WTC11 (cell line): ENCODE data around the gene TMEM185B.

ENCODE experiments used
- CBFB ChIP-seq: sonication (generic); formaldehyde crosslinking; IDR thresholded peaks from 2 replicates; pipeline ENCODE4 v1.8.1; 2022; ENCODE audit warnings: mild to moderate bottlenecking, low read depth, missing genetic modification reagents
- FOXJ3 ChIP-seq: sonication (generic); formaldehyde crosslinking; IDR thresholded peaks from 2 replicates; pipeline ENCODE4 v1.9.0; 2021; ENCODE audit warnings: missing genetic modification reagents, mild to moderate bottlenecking, borderline replicate concordance
- SP1 ChIP-seq: sonication (generic); formaldehyde crosslinking; conservative IDR thresholded peaks from 2 replicates; pipeline ENCODE4 v1.8.1; 2022; ENCODE audit warnings: missing genetic modification reagents
- TEAD4 ChIP-seq: sonication (generic); formaldehyde crosslinking; IDR thresholded peaks from 2 replicates; pipeline ENCODE4 v1.8.0; 2022; ENCODE audit warnings: mild to moderate bottlenecking, missing genetic modification reagents
- ZNF317 ChIP-seq: sonication (generic); formaldehyde crosslinking; IDR thresholded peaks from 2 replicates; pipeline ENCODE4 v1.8.1; 2023; ENCODE audit warnings: low read depth, mild to moderate bottlenecking, moderate library complexity, missing genetic modification reagents, borderline replicate concordance
- TF ChIP-seq, protein P1 (sequence below): fragments of 200-600 bp; IDR thresholded peaks from 2 replicates; pipeline ENCODE4 v1.8.0; 2022; ENCODE audit warnings: antibody characterized with exemption
- TF ChIP-seq, protein P2 (sequence below): fragments of 250-450 bp; sonication (Bioruptor Pico); IDR thresholded peaks from 2 replicates; pipeline ENCODE4 v2.1.2; 2022; ENCODE audit warnings: mild to moderate bottlenecking, moderate library complexity
- TF ChIP-seq, protein P3 (sequence below): sonication (generic); formaldehyde crosslinking; IDR thresholded peaks from 2 replicates; pipeline ENCODE4 v1.8.0; 2022; ENCODE audit warnings: mild to moderate bottlenecking, missing genetic modification reagents
- TF ChIP-seq, protein P4 (sequence below): sonication (generic); formaldehyde crosslinking; conservative IDR thresholded peaks from 2 replicates; pipeline ENCODE4 v1.8.1; 2023; ENCODE audit warnings: mild to moderate bottlenecking, low read depth, missing genetic modification reagents, moderate library complexity
- TF ChIP-seq, protein P5 (sequence below): sonication (generic); formaldehyde crosslinking; conservative IDR thresholded peaks from 2 replicates; pipeline ENCODE4 v1.8.1; 2022; ENCODE audit warnings: mild to moderate bottlenecking, missing genetic modification reagents

DNA sequence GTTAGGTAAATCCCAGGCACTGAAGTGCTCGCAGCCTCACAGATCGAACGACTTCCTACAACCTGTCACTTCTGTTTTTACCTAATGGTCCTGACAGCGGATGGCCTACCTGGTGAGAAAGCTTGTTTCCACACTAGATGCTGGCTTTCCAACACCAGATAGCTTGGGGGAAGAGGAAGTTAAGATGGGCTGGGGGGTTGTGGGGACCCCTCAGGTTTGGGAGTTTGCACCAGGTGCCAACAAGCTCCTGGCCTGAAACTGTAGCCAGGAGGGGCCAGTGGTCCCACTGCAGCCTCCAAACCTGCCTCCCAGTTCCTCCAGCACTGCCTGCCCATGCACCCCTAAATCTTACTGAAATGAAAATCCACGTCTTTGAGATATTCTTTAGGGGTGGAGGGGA is 3.9 kb downstream of the TMEM185B start:
- TF ChIP-seq CBFB (no peak), SP1 (CRISPR knock-in tag) (no peak), TEAD4 (CRISPR knock-in tag) (no peak), ZNF317 (CRISPR knock-in tag) (no peak), FOXJ3 (CRISPR knock-in tag) (no peak)
- TF ChIP-seq, protein P1, sequence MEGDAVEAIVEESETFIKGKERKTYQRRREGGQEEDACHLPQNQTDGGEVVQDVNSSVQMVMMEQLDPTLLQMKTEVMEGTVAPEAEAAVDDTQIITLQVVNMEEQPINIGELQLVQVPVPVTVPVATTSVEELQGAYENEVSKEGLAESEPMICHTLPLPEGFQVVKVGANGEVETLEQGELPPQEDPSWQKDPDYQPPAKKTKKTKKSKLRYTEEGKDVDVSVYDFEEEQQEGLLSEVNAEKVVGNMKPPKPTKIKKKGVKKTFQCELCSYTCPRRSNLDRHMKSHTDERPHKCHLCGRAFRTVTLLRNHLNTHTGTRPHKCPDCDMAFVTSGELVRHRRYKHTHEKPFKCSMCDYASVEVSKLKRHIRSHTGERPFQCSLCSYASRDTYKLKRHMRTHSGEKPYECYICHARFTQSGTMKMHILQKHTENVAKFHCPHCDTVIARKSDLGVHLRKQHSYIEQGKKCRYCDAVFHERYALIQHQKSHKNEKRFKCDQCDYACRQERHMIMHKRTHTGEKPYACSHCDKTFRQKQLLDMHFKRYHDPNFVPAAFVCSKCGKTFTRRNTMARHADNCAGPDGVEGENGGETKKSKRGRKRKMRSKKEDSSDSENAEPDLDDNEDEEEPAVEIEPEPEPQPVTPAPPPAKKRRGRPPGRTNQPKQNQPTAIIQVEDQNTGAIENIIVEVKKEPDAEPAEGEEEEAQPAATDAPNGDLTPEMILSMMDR = no peak
- TF ChIP-seq, protein P2, sequence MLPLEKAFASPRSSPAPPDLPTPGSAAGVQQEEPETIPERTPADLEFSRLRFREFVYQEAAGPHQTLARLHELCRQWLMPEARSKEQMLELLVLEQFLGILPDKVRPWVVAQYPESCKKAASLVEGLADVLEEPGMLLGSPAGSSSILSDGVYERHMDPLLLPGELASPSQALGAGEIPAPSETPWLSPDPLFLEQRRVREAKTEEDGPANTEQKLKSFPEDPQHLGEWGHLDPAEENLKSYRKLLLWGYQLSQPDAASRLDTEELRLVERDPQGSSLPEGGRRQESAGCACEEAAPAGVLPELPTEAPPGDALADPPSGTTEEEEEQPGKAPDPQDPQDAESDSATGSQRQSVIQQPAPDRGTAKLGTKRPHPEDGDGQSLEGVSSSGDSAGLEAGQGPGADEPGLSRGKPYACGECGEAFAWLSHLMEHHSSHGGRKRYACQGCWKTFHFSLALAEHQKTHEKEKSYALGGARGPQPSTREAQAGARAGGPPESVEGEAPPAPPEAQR (CRISPR knock-in tag) = no peak
- TF ChIP-seq, protein P3, sequence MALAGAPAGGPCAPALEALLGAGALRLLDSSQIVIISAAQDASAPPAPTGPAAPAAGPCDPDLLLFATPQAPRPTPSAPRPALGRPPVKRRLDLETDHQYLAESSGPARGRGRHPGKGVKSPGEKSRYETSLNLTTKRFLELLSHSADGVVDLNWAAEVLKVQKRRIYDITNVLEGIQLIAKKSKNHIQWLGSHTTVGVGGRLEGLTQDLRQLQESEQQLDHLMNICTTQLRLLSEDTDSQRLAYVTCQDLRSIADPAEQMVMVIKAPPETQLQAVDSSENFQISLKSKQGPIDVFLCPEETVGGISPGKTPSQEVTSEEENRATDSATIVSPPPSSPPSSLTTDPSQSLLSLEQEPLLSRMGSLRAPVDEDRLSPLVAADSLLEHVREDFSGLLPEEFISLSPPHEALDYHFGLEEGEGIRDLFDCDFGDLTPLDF (CRISPR knock-in tag) = no peak
- TF ChIP-seq, protein P4, sequence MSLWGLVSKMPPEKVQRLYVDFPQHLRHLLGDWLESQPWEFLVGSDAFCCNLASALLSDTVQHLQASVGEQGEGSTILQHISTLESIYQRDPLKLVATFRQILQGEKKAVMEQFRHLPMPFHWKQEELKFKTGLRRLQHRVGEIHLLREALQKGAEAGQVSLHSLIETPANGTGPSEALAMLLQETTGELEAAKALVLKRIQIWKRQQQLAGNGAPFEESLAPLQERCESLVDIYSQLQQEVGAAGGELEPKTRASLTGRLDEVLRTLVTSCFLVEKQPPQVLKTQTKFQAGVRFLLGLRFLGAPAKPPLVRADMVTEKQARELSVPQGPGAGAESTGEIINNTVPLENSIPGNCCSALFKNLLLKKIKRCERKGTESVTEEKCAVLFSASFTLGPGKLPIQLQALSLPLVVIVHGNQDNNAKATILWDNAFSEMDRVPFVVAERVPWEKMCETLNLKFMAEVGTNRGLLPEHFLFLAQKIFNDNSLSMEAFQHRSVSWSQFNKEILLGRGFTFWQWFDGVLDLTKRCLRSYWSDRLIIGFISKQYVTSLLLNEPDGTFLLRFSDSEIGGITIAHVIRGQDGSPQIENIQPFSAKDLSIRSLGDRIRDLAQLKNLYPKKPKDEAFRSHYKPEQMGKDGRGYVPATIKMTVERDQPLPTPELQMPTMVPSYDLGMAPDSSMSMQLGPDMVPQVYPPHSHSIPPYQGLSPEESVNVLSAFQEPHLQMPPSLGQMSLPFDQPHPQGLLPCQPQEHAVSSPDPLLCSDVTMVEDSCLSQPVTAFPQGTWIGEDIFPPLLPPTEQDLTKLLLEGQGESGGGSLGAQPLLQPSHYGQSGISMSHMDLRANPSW (CRISPR knock-in tag) = no peak
- TF ChIP-seq, protein P5, sequence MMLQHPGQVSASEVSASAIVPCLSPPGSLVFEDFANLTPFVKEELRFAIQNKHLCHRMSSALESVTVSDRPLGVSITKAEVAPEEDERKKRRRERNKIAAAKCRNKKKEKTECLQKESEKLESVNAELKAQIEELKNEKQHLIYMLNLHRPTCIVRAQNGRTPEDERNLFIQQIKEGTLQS (CRISPR knock-in tag) = no peak
